Fibroblast of upper back skin (primary cell): ENCODE data around the gene CHST9.
"Not testable (repeated sequence)": the region's sequence is repeated elsewhere in the genome, so short reads cannot be mapped to it uniquely, and the experiment has no call there.

Source experiments
- DNase-seq: peaks from one replicate; pipeline ENCODE4 v3.0.0-alpha.2; 2013

CHST9 gene

DNA sequence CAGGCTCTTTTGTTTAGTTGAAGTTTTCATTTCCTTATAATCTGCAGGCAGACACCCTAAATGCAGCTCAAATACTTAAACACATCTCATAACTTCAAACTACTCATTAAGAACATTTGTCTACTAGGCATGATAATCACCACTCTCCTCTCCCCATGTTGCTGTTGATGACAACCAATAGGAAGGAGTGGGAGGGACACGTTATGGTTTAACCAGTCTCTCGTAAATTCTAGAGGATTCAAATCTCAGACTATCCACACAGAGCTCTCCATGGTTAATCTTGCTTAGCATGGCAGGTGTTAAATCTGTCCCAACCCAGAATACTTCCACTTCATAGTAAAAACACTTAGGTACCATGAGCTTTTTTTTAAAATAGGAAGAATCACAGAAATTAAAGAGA lies 192.2 kb downstream of the CHST9 start:
- no peak for DNase-seq

DNA sequence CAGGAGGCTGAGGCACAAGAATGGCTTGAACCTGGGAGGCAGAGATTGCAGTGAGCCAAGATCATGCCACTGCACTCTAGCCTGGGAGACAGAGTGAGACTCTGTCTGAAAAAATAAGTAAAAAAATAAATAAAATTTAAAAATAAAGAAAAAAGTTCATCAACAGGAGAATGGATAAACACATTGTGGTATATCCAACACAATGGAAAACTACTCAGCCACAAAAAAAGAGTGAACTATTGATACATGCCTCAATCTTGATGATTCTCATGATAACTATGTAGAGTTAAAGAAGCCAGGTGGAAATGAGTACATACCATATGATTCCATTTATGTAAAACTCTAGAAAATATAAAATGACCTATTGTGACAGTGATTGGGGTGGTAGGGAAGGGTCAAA lies 195.3 kb downstream of the CHST9 start:
- no peak for DNase-seq

DNA sequence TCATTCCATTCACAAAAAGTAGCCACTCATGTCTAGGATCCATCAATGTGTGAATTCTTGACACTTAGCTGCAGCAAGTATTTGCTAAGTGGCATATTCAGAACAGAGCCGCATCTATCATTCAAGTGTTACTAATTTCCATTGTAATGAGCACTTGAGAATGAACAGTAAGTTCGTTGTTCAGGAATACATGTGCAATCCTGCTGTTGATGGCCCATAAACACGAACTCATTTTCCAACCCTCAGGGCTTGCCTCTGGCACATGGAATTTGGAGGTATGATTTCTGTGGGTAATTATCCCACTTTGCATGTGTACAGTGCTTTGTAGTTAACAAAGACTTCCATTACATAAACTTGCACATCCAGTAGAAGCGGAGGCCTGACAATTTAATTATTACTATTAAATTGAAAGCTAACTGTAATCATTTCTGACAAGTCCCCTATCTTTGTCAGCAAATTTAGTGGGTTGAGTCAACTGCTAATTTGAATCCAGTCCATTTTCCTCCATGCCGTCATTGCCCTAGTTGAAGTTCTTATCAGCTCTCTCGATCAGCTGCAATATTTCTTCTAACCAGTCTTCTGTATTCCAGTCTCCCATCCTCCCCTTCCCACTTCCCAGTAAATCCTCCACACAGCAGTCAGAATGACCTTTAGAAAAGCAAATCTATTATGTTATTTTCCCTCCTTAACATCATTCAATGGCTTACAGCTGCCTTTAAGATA lies 203.6 kb downstream of the CHST9 start:
- DNase-seq: no peak

DNA sequence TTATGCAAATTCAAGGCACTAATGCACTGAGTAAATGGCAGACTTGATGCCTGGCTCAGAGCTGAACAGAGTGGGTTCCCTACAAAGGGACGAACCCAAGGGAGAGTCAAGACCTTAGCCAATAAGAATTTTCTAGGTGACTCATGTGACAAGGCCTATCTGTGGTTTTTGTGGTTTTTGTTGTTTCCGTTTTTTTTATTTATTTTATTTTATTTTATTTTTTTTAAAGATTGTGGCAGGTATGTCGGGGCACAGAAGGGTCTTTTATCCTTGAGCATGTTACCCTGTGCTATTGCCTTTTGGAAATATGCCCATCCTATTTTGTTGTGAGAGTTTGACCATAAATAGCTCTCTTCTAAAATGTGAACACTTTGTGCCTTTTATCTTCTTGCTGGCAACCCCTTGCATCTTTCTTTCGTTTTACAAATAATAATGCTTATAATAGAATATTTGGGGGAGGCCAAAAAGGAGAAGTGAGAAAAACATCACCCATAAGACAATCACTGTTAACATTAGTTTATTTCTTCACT lies 206.2 kb downstream of the CHST9 start:
- no peak for DNase-seq

DNA sequence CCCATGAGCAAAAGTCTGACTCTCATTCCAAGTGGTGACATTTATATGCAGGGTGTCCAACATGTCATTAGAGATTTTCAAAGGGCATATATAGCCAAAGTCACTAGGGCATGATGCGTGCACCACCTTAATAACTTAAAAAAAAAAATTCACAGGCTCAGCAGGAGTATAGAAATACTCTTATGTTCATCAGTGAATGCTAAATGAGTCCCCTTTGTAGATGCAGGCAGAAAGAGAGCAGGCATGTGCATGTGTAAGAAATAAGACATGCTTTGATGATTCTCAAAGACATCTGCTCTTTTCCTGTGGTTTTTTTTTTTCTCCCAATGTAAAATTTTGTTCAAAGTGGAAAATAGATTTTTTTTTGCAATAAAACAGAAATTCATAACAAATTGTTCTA lies 207.3 kb downstream of the CHST9 start:
- DNase-seq: no peak

DNA sequence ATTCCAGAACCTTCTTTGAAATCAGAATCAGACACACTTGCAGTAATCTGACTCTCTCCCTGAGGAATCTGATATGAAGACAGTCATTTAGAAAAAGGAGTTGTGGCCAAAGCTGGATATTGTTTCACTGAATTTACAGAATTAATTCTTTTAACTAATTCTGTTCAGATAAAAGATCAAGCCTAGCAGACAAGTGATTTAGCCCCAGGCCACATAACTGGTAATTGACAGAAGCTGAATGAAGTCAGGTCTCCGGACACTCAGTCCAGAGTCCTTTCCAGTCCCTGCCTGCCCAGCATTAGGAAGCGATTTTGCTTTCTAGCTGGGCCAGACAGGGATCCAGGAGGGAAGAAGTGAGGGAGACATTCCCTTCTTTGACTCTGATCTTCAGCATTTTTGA lies 208.9 kb downstream of the CHST9 start:
- DNase-seq: no peak

- not testable (repeated sequence) for DNase-seq
These were observed 212.6 kb downstream of the CHST9 start for GRCh38 chr18:26972549-26972948.

DNA sequence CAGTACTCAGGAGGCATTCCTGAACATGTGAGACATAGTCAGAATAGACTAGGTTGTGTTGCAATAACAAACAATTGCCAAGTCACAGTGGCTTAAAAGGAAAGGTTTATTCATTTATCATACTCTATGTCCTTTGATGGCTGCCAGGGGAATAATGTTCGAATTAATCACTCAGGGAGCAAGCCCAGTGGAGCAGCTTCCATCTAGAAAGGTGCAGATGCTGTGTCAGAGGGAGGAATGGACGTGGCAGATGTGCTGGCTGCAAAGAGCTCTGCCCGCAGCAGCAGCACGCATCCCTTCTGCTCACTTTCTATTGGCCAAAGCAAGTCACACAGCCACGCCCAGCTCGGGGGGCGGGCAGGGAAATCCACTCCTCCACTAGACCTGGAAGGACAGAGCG lies 213.7 kb downstream of the CHST9 start:
- peak; percentile 7 for DNase-seq

GRCh38 chr18:26970637-26971036 lies 214.5 kb downstream of the CHST9 start:
- no peak for DNase-seq

GRCh38 chr18:26965206-26965605 lies 219.9 kb downstream of the CHST9 start:
- DNase-seq: no peak

GRCh38 chr18:26963292-26963691 lies 221.8 kb downstream of the CHST9 start:
- DNase-seq: no peak

GRCh38 chr18:26961839-26962238 lies 223.3 kb downstream of the CHST9 start:
- no peak for DNase-seq

DNA sequence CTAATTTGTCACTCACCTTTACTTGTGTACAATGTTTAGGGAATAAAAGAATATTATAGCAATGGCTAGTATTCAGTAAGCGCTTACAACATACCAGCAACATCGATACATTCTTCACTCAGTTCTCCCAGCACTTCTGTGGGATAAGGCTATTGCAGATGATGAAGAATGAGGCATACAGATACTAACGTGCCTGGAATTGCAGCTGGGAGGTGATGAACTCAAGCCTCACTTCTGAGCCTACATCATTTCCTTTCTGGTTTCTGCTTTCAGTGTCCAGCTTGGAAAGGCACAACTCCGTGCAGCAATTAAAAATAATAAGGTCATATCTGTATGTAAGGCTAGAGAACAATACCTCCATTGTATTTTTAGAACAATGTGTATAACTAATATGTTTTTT lies 224.2 kb downstream of the CHST9 start:
- DNase-seq: no peak

DNA sequence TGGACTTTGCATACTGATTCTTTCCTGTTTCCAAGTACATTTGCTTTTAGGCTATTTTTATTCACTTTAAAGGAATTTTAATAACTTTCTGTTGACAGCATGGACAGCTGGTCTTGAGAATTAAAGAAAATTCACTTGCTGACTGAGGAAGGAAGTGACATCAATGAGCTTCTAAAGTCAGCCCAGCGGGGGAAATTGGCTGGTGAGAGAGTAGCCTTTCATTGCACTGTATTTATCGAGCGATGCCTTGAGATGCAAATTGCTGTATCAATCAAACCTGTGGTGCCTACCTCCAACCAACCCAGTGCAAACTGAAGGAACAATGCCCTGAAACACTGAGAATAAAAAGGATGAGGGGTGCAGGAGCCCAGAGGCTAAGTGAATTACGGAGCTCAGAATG lies 228.2 kb downstream of the CHST9 start:
- no peak for DNase-seq

GRCh38 chr18:26948703-26949102 lies 236.4 kb downstream of the CHST9 start:
- DNase-seq: no peak

DNA sequence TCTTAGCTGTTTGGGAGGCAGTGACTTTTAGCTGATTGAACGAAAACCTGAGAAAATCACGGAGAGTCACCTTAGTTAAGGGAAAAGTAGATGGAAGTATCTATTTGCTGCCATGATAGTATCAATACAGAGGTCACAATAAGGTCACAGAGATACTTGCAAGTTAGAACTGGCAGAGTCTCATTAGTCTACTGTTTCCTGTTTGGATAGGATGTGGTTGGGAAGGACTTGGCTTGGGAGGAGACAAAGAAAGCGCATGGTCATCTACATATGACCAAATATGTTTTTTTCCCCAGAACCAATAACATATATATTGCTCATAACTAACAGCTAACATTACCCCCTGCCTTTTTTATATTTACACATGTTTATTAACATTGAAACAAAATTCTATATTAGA lies 241.2 kb downstream of the CHST9 start:
- no peak for DNase-seq

DNA sequence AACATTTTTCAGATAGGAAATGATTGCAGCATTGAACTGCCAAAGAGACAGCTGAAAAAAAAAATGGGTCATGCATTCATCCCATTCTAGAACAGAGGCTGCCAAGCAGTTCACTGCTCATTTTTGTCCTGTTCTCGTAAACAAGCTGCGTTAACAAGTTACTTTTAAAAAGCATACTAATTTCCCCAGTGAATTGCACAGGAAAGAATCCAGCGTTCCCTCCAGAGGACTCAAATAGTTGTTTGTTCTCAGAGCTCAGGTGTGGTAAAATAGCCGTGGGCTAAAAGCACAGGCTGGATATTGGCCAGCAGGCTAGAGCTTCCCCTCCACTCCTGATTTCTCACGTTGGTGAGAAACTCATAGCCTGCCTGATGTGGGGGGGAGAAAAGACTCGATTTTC lies 243.5 kb downstream of the CHST9 start:
- no peak for DNase-seq

DNA sequence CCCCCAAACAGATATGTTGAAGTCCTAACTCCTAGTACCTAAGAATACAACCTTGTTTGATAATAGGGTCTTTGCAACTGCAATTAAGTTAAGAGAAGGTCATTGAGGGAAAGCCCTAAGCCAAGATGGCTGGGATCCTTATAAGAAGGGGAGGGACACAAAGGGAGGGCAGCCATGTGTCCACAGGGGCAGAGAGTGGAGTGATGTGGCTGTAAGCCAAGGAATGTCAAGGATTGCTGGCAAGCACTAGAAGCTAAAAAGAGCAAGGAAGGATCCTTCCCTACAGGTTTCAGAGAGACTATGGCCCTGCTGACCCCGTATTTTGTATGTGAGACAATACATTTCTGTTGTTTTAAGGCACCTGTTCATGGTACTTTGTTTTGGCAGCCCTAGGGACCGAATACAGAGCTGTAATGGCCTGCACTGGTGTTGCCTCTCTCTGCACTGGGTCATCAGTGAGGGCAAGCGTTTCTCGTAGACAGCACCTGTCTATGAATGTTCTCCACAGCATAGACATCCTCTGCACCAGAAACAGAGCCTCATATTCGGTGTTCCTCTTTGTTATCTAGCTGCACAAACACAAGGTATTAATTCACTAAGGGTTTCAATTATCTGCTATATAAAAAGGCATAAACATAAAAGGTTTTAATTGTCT lies 244.2 kb downstream of the CHST9 start:
- no peak for DNase-seq

- no peak for DNase-seq
These were observed 253.4 kb downstream of the CHST9 start for GRCh38 chr18:26931659-26932058.

- DNase-seq: no peak
These were observed 254.5 kb downstream of the CHST9 start for GRCh38 chr18:26930630-26931029.

DNA sequence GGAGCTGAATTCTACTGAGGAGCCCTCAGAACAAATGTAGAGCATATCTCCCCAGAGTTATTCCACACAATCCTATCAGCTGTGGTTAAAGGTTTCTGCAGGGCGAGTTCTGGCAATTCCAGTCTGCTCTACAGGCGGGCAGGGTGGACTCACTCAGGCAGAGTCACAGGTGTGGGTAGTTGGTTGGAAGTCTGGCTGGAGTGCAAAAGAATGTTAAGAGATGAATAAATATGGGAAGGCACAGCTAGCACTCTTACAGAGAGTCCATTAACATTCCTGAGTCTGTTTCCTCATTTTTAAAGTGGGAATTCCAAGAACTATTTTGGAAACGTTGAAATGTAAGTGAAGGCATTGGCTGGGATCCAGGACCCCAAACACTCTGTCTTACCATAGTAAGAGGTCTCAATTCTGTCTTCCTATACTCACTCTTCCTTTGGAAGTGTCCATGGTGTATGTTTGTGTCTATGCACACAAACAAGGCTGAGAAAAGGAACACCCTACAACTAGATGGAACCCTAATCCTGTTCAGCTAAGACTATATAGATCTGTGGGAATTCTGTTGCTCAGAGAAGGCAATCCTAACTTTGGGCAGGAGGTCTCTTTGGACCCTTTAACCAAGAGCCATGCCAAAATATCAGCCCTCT lies 256.3 kb downstream of the CHST9 start:
- no peak for DNase-seq

DNA sequence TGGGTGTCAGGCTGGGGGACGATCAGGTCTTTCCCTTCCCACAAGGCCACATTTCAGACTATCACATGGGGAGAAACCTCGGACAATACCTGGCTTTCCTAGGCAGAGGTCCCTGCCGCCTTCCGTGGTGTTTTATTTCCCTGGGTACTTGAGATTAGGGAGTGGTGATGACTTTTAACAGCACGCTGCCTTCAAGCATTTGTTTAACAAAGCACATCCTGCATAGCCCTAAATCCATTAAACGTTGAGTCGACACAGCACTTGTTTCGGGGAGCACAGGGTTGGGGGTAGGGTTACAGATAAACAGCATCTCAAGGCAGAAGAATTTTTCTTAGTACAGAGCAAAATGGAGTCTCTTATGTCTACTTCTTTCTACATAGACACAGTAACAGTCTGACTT lies 257.3 kb downstream of the CHST9 start:
- DNase-seq: not testable (repeated sequence)

DNA sequence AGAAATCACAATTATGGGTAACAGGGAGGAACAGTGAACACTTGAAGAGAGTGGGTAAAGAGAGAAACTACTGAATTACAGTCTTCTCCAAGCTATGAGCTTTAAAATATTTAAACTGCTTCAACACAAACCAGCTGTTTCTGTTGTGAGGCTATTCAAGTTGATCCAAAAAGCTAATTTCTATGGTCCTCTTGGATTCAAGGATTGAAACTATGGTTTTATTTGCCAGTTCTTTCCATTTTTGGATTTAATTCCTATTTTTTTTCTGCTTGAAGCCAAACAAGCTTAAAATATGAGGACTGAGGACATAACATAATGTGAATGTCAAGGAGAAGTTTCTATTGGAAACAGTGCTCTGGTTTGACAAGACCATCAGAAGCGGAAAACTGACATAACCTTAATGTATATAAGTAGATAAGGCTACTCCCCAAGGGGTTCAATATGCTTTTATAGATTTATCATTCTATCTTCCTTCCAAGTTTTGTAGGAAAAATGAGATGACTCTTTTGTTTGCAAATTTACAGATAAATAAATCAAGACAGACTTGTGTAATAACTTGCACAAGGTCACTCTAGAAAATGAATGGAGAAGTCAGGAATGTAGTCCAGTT lies 258.9 kb downstream of the CHST9 start:
- no peak for DNase-seq

DNA sequence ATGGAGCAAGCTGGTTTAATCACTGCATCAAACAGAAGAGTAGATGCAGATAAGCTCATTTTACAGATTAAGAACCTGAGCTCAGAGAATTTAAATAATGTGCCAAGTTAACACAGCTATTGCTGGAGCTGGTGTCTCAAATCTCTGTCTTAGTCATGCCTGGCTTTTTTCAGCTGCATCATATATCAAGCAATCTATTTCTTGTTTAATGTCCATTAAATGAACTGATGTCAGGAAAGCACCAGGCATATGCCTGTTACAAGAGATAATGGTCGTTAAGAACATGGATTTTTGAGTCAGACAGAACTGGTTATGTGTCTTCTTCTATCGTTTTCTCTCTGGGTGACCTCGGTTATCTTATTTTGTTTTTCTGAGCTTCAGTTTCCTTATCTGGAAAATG lies 259.8 kb downstream of the CHST9 start:
- no peak for DNase-seq
